Type B pancreatic cell (in vitro differentiated cells): ENCODE results near the gene TBCK. TPM values are rescaled to one million over a fixed set of nuclear protein-coding genes. Genes with fewer than 3 reads are reported as not detected.

ENCODE experiments used
- DNase-seq: peaks from one replicate; pipeline ENCODE4 v3.0.0; 2021; ENCODE audit warnings: mixed read lengths; ENCODE audit not compliant: unreplicated experiment; ENCODE audit errors: extremely low spot score
- H3K27ac Mint-ChIP-seq: 2 replicates; pipeline ENCODE4 v1.8.0; 2021; ENCODE audit warnings: mild to moderate bottlenecking, mixed read lengths
- H3K27me3 Mint-ChIP-seq: 2 replicates; pipeline ENCODE4 v1.8.0; 2021; ENCODE audit warnings: mixed read lengths
- H3K36me3 Mint-ChIP-seq: 2 replicates; pipeline ENCODE4 v1.8.0; 2021; ENCODE audit warnings: mixed read lengths
- H3K4me1 Mint-ChIP-seq: one replicate; pipeline ENCODE4 v1.8.0; 2021; ENCODE audit warnings: mixed read lengths; ENCODE audit not compliant: unreplicated experiment
- H3K4me3 Mint-ChIP-seq: 2 replicates; pipeline ENCODE4 v1.8.0; 2021; ENCODE audit warnings: mild to moderate bottlenecking, mixed read lengths
- H3K9me3 Mint-ChIP-seq: 2 replicates; pipeline ENCODE4 v1.8.0; 2021; ENCODE audit warnings: mixed read lengths
- total RNA-seq: library from RNA; stranded (reverse); gene quantifications from 2 replicates; pipeline ENCODE4 v1.2.1, GENCODE V29; 2021; ENCODE audit warnings: low replicate concordance
- TF ChIP-seq, protein P1 (sequence below): fragments of 200-600 bp; sonication (generic); conservative IDR thresholded peaks from 2 replicates; pipeline ENCODE4 v1.5.0; 2021; ENCODE audit warnings: antibody characterized with exemption, mild to moderate bottlenecking

Gene TBCK
- total RNA-seq, 1 donor from 2014 or later, result 59.8 TPM

DNA sequence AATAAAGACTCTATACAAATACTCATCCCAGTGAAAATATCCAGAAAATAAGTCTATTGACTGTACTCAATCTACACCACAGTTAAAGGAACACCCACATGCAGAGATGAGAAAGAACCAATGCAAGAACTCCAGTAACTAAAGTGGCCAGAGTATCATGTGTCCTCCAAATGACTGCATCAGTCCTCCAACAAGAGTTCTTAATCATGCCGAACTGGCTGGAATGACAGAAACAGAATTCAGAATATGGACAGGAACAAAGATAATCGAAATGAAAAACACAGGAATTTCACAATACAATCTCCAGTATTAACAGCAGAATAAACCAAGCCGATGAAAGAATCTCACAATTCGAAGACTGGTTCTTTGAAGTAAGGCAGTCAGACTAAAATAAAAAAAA, 210.3 kb downstream of the TBCK start:
- TF ChIP-seq, protein P1, sequence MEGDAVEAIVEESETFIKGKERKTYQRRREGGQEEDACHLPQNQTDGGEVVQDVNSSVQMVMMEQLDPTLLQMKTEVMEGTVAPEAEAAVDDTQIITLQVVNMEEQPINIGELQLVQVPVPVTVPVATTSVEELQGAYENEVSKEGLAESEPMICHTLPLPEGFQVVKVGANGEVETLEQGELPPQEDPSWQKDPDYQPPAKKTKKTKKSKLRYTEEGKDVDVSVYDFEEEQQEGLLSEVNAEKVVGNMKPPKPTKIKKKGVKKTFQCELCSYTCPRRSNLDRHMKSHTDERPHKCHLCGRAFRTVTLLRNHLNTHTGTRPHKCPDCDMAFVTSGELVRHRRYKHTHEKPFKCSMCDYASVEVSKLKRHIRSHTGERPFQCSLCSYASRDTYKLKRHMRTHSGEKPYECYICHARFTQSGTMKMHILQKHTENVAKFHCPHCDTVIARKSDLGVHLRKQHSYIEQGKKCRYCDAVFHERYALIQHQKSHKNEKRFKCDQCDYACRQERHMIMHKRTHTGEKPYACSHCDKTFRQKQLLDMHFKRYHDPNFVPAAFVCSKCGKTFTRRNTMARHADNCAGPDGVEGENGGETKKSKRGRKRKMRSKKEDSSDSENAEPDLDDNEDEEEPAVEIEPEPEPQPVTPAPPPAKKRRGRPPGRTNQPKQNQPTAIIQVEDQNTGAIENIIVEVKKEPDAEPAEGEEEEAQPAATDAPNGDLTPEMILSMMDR, result no peak
- Mint-ChIP-seq H3K27ac (no peak overlapping the region), H3K4me1 (no peaks in the 10 kb centered on the region), H3K36me3 (peaks cover 61% of the 10 kb centered on the region), H3K4me3 (no peak overlapping the region), H3K27me3 (no peaks in the 10 kb centered on the region), H3K9me3 (peaks cover 27% of the 10 kb centered on the region)
- DNase-seq, result no peak

DNA sequence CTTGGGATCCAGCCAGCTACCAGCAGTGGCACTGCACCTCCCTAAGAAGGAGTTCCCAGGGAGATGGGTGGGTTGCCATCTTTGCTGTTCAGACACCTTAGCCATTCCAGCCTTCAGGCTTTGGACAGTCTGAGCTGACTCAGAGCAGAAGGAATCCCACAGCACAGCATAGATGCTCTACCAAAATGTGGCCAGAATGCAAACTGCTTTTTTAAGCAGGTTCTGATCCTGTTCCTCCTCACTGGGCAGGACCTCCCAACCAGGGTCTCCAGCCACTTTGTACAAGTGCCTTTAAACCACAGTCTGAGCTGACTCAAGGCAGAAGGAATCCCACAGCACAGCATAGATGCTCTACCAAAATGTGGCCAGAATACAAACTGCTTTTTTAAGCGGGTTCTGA, 211.7 kb downstream of the TBCK start:
- no peak for DNase-seq
- no peak overlapping the region for H3K27ac Mint-ChIP-seq
- no peaks in the 10 kb centered on the region for H3K27me3 Mint-ChIP-seq
- H3K4me3 Mint-ChIP-seq, result no peak overlapping the region
- peaks cover 52% of the 10 kb centered on the region for H3K36me3 Mint-ChIP-seq
- no peaks in the 10 kb centered on the region for H3K4me1 Mint-ChIP-seq
- TF ChIP-seq, protein P1, result no peak
- H3K9me3 Mint-ChIP-seq, result peaks cover 21% of the 10 kb centered on the region

DNA sequence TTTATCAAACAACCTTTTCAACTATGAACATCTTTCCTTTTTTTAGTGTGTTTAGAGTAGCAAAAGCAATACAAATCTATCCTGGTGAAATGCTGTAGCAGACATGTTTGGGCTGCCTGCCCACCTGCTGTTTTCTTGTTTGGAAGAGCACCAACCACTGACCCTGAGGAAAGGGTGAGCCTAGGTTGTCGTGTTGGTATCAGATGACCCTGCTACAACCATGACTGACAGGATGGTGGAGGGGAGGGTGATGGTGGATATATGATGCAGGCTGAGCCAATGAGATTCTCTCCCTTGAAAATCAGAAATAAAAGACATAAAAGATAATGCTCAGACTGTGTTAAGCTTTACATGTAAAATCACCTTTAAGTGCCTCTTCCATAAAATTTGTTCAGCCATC, 219.6 kb downstream of the TBCK start:
- Mint-ChIP-seq H3K9me3 (no peaks in the 10 kb centered on the region), H3K36me3 (peaks cover 27% of the 10 kb centered on the region), H3K27ac (no peak overlapping the region), H3K27me3 (no peaks in the 10 kb centered on the region), H3K4me3 (no peak overlapping the region), H3K4me1 (no peaks in the 10 kb centered on the region)
- TF ChIP-seq, protein P1, result no peak
- DNase-seq, result no peak

DNA sequence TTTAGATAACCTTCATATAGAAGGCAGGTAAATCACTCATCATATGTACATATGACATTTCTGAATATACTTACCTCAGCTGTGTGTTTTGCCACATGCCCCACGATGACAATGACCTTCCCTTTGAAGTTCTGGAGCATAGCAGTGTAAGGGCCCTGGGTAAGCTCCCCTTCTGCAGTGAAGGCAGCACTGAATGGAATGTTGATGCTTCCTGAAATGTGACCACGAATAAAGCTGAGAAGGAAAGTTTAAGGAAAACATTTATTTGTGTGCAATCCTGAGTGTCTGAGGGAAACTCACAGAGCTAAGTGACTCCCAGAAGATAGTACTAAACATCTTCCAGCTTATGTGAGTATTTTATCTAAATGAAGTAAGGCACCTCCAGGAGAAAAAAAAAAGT, 220.6 kb downstream of the TBCK start:
- Mint-ChIP-seq H3K27ac (no peak overlapping the region), H3K4me1 (no peaks in the 10 kb centered on the region), H3K36me3 (peaks cover 32% of the 10 kb centered on the region), H3K4me3 (no peak overlapping the region), H3K27me3 (no peaks in the 10 kb centered on the region), H3K9me3 (no peaks in the 10 kb centered on the region)
- DNase-seq, result no peak
- TF ChIP-seq, protein P1, result no peak

DNA sequence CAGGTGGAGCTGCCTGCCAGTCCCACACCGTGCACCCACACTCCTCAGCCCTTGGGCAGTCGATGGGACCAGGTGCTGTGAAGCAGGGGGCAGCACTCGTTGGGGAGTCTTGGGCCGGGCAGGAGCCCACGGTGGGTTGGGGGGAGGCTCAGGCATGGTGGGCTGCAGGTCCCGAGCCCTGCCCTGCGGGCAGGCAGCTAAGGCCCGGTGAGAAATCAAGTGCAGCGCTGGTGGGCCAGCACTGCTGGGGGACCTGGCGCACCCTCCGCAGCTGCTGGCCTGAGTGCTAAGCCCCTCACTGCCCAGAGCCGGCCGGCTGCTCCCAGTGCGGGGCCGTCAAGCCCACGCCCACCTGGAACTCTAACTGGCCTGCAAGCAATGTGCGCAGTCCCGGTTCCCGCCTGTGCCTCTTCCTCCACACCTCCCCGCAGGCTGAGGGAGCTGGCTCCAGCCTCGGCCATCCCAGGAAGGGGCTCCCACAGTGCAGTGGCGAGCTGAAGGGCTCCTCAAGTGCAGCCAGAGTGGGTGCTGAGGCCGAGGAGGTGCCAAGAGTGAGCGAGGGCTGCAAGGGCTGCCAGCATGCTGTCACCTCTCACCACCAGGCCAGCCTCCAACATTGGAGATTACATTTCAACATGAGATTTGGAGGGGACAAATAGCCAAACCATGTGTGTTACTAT, 223.5 kb downstream of the TBCK start:
- Mint-ChIP-seq H3K4me3 (no peak overlapping the region), H3K4me1 (no peaks in the 10 kb centered on the region), H3K27ac (no peak overlapping the region), H3K9me3 (peaks cover 5% of the 10 kb centered on the region), H3K36me3 (peaks cover 60% of the 10 kb centered on the region), H3K27me3 (no peaks in the 10 kb centered on the region)
- no peak for DNase-seq
- TF ChIP-seq, protein P1, result no peak
